ENCODE results near the gene INSRR.

The INSRR gene

GRCh38 chr1:156858959-156859522 is at the start of gene INSRR:
Gene INSRR, minus strand, starts transcription at chr1:156859117. Its CDS starts 496 bp downstream, at chr1:156858621.
- peak; percentile 61 for DNase-seq (ENCODE audit: low read depth, low spot score)

- DNase-seq (ENCODE audit: low read depth, low spot score): no peak
Measured at GRCh38 chr1:156908541-156908940, 49.6 kb upstream of the INSRR start.

- no peak for DNase-seq (ENCODE audit: low read depth, low spot score)
Measured at GRCh38 chr1:156906206-156906906, 47.4 kb upstream of the INSRR start.

- no peak for DNase-seq (ENCODE audit: low read depth, low spot score)
Measured at GRCh38 chr1:156905651-156906050, 46.7 kb upstream of the INSRR start.

- DNase-seq (ENCODE audit: low read depth, low spot score): no peak
Measured at GRCh38 chr1:156905176-156905575, 46.3 kb upstream of the INSRR start.

GRCh38 chr1:156904187-156904959 is 45.5 kb upstream of the INSRR start:
- no peak for DNase-seq (ENCODE audit: low read depth, low spot score)

GRCh38 chr1:156903328-156904091 is 44.6 kb upstream of the INSRR start:
- no peak for DNase-seq (ENCODE audit: low read depth, low spot score)

GRCh38 chr1:156901966-156902915 is 43.3 kb upstream of the INSRR start:
- DNase-seq (ENCODE audit: low read depth, low spot score): no peak

- DNase-seq (ENCODE audit: low read depth, low spot score): no peak
Measured at GRCh38 chr1:156901590-156901900, 42.6 kb upstream of the INSRR start.

- DNase-seq (ENCODE audit: low read depth, low spot score): no peak
Measured at GRCh38 chr1:156900896-156901589, 42.1 kb upstream of the INSRR start.

GRCh38 chr1:156899956-156900718 is 41.2 kb upstream of the INSRR start:
- DNase-seq (ENCODE audit: low read depth, low spot score): no peak

GRCh38 chr1:156898971-156899664 is 40.2 kb upstream of the INSRR start:
- no peak for DNase-seq (ENCODE audit: low read depth, low spot score)

- peak; percentile 84 for DNase-seq (ENCODE audit: low read depth, low spot score)
Measured at GRCh38 chr1:156898161-156898566, 39.2 kb upstream of the INSRR start.

- DNase-seq (ENCODE audit: low read depth, low spot score): peak; percentile 52
Measured at GRCh38 chr1:156897078-156897825, 38.3 kb upstream of the INSRR start.

GRCh38 chr1:156896490-156897033 is 37.6 kb upstream of the INSRR start:
- peak; percentile 90 for DNase-seq (ENCODE audit: low read depth, low spot score)

- DNase-seq (ENCODE audit: low read depth, low spot score): peak; percentile 25
Measured at GRCh38 chr1:156895927-156896326, 37.0 kb upstream of the INSRR start.

GRCh38 chr1:156895455-156895812 is 36.5 kb upstream of the INSRR start:
- DNase-seq (ENCODE audit: low read depth, low spot score): peak; percentile 84
